ENCODE measurements around the gene DGKB. TPM values are rescaled to one million over a fixed set of nuclear protein-coding genes. Genes with fewer than 3 reads are reported as not detected.

The DGKB gene
- total and polyA plus RNA-seq, 8 donors: 0.16 to 1.3 (median 0.40) TPM

DNA sequence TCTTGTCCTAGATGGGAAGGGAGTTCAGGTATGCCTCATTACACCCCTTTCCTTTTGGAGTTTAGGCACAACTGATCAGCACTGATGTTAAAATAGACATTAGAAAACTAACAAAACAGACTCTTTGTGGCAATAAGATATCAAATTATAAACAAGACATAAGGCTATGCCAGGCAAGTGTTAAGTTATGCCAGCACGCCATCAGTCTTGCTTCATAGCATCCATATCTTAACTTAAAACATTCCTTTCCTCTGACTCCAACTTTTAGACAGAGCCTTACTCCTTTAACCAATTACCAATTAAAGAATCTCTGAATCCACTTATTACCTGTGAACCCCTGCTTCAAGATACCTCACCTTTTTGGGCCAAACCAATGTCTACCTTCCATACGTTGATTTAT lies 786.9 kb downstream of the DGKB start:
- TF ChIP-seq, protein P1, sequence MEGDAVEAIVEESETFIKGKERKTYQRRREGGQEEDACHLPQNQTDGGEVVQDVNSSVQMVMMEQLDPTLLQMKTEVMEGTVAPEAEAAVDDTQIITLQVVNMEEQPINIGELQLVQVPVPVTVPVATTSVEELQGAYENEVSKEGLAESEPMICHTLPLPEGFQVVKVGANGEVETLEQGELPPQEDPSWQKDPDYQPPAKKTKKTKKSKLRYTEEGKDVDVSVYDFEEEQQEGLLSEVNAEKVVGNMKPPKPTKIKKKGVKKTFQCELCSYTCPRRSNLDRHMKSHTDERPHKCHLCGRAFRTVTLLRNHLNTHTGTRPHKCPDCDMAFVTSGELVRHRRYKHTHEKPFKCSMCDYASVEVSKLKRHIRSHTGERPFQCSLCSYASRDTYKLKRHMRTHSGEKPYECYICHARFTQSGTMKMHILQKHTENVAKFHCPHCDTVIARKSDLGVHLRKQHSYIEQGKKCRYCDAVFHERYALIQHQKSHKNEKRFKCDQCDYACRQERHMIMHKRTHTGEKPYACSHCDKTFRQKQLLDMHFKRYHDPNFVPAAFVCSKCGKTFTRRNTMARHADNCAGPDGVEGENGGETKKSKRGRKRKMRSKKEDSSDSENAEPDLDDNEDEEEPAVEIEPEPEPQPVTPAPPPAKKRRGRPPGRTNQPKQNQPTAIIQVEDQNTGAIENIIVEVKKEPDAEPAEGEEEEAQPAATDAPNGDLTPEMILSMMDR (IDR thresholded peaks at IDR 0.05): no peak
- Histone ChIP-seq H3K27me3 (no peaks in the 10 kb centered on the region), H3K4me3 (no peak overlapping the region), H3K36me3 (no peaks in the 10 kb centered on the region), H3K4me1 (no peaks in the 10 kb centered on the region), H3K27ac (no peak overlapping the region), H3K9me3 (no peaks in the 10 kb centered on the region)
- no peak for DNase-seq
- intact Hi-C loops (cut with DNase I): no loop called here
- no peak for ATAC-seq
- 54 to 74% methylated on average over 2 of the region's 2 CpGs for WGBS, 2 donors
- FAIRE-seq: no peak

DNA sequence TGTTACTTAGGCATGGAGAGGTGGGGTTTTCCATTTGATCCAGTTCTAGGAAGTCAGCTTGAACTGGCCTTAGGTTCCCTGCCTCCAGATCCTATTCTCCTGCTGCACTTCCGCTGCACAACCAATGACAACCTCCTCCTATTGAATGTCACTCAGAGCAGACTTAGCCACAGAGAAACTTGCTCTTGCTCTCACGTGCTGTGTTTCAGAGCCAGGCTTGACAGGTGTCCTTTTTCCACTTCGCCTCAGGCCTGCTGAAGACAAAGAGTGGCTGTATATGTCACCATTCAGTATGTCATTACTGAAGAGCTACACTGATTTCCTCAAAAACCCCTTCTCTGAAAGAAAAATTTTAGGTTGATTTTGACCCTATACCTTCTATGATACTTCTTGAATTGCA lies 797.7 kb downstream of the DGKB start:
- Histone ChIP-seq H3K36me3 (no peaks in the 10 kb centered on the region), H3K27me3 (no peaks in the 10 kb centered on the region), H3K4me3 (no peak overlapping the region), H3K4me1 (no peaks in the 10 kb centered on the region), H3K27ac (no peak overlapping the region), H3K9me3 (no peaks in the 10 kb centered on the region)
- TF ChIP-seq, protein P1 (IDR thresholded peaks at IDR 0.05): no peak
- no peak for FAIRE-seq
- DNase-seq: no peak
- intact Hi-C loops (cut with DNase I): no loop called here
- WGBS, 2 donors: 61 to 76% methylated on average over 3 of the region's 3 CpGs
- ATAC-seq: no peak

DNA sequence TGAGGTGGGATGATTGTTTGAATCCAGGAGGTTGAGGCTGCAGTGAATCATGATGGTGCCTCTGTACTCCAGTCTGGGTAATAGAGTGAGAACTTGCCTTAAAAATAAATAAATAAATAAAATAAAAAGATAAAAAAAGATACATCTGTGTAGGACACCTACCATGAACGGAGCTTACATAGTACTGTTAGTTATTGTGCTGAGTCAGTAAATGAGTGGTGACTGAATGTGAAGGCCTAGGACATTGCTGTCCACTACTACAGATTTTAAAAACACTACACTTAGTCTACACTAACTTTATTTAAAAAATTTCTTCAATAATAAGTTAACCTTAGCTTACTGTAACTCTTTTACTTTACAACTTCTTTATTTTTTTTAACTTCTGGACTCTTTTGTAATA lies 806.4 kb downstream of the DGKB start:
- no peaks in the 10 kb centered on the region for H3K36me3 ChIP-seq
- TF ChIP-seq, protein P1 (IDR thresholded peaks at IDR 0.05): no peak
- H3K27me3 ChIP-seq: no peaks in the 10 kb centered on the region
- no peak overlapping the region for H3K27ac ChIP-seq
- H3K4me1 ChIP-seq: no peaks in the 10 kb centered on the region
- H3K4me3 ChIP-seq: no peak overlapping the region
- no peak for DNase-seq
- 80 to 97% methylated on average over 1 of the region's 1 CpG for WGBS, 2 donors
- no peak for ATAC-seq
- no peaks in the 10 kb centered on the region for H3K9me3 ChIP-seq
- intact Hi-C loops (cut with DNase I): no loop called here
- FAIRE-seq: no peak

DNA sequence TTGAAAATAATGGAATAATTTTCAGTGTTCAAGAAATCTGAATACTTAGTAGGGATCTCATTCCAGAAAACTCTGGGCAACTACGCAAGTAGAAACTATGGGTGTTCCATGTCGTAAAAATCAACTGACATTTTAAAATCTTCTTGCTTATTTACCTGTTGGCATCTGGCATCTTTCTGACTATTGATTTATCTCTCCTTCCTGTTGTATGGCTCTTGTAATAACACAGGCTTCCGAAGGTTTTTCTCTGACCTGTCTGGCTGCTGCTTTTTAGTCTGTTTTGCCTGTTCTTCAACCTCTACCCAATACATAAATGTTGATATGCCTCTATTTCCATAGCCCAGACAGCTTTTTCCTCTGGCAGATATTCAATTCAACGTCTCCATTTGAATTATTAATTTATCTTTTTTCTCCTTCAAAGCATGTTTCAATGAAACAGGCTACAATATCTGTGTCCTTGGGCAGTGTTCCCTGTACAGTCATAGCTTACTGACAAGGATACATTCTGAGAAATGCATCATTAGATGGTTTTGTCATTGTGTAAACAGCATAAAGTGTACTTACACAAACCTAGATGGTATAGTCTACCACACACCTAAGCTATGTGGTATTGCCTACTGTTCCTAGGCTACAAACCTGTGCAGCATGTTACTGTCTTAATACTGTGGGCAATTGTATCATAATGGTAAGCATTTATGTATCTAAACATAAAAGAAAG lies 807.2 kb downstream of the DGKB start:
- DNase-seq (no peak), ATAC-seq (peak in 2 of 4 donors; percentile 27 to 50), FAIRE-seq (no peak)
- H3K36me3 ChIP-seq: no peaks in the 10 kb centered on the region
- no peak overlapping the region for H3K27ac ChIP-seq
- 18 to 22% methylated on average over 4 of the region's 4 CpGs for WGBS, 2 donors
- H3K4me3 ChIP-seq: no peak overlapping the region
- intact Hi-C loops (cut with DNase I): no loop called here
- H3K27me3 ChIP-seq: no peaks in the 10 kb centered on the region
- H3K4me1 ChIP-seq: no peaks in the 10 kb centered on the region
- TF ChIP-seq, protein P1 (IDR thresholded peaks at IDR 0.05): no peak
- H3K9me3 ChIP-seq: no peaks in the 10 kb centered on the region
